DMS153 treated with DMSO at 0.1 percent for 48 hours (cell line): Measurements from ENCODE around the gene CCDC198.

Source experiments
- DNase-seq: peaks from one replicate; lab custom pipeline; 2025; ENCODE audit not compliant: unreplicated experiment; lab: John Stamatoyannopoulos, UW

CCDC198 gene

GRCh38 chr14:57464008-57464730 is 29.5 kb downstream of the CCDC198 start:
- no peak for DNase-seq

DNA sequence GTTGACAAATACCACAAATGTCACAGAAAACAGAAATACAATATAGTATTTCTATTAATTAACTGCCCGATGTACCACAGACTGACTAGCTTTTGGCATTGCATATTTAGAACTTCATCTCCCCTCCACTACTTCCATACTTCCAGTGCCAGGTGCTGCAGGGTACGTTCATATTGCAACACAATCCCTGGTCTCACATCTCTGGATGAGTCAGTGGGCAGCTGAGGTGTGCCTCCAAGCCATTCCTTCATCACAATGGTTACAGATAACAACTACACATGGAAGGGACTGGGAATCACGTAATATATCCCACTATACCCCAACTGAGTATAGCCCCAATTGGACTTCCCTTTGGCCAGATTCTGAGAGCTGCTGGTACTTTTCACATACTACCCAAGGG is 31.1 kb downstream of the CCDC198 start:
- no peak for DNase-seq

- DNase-seq: no peak
Observed at GRCh38 chr14:57461777-57462320, 31.8 kb downstream of the CCDC198 start.

GRCh38 chr14:57435923-57436322 is 57.7 kb downstream of the CCDC198 start:
- DNase-seq: no peak

DNA sequence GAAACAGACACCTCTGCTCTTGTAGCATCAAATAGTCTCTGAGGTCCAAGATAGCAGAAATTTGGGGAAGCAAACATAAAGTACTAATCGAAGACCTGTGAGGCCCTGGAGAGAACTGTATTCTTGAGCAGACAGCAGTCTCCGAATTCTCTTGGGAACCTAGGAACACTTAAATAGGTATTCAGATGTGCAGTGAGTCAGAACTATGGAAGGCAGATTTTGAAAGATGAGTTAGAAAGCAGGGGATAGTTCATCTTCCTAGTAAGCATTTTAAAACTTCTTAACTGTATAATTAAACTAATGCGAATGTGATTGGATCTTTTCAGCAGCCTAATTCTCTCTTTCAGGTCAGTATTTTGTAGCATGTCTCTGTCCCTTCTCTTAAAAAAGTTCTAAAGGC is 72.7 kb downstream of the CCDC198 start:
- no peak for DNase-seq

DNA sequence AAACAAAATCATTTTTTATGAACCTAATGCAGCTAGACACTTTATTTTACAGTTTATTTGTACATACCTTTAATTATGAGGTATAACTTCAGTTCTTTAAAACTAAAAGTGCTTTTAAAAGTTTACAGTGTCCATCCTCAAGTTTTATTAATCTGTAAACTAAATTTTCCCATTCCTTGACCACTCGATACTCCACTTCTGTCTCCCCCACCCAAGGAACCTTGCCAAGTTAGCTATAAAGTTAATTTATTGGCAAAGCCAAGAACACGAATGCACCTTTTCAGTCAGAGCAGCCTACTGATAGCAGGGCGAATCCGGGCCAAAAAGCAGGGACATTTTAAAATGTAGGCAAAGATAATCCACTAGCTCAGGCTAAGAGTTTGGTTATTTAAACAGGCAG is 73.6 kb downstream of the CCDC198 start:
- DNase-seq: no peak
